Kidney tubule cell (primary cell): Measurements from ENCODE around the gene EML6.
"Not testable (repeated sequence)": the region's sequence is repeated elsewhere in the genome, so short reads cannot be mapped to it uniquely, and the experiment has no call there.

Experiments
- DNase-seq: peaks from one replicate; pipeline ENCODE4 v3.0.0-alpha.2; 2018; ENCODE audit warnings: low spot score

Gene EML6

DNA sequence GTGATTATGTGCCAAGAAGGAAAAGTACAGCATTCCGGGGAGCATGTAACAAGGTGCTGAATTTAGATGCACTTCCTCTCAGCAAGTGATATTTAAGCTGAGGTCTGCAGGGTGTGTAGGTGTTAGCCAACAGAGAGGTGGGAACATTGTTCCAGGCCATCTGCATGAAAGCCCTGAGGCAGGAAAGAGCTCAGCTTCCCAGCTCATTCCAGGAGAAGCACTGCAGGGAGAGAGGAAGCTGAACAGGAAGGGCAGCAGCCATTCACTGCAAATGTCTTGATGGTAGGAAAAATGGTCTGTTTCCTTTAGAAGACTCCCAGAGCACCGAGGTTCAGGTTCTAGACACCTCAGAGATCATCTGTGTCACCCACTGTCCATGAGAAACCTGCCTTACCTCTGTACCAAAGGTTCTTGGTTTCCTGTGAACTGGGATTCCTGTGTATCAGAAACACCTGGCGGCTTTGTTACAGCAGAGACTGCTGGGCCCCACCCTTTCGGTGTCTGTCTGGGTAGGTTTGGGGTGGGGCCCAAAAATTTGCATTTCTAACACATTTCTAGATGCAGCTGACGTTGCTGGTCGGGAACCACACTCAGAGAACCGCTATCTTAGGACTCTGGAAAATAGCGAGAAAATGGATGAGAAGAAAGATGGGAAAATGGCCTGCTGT is 242.8 kb downstream of the EML6 start:
- DNase-seq: no peak

DNA sequence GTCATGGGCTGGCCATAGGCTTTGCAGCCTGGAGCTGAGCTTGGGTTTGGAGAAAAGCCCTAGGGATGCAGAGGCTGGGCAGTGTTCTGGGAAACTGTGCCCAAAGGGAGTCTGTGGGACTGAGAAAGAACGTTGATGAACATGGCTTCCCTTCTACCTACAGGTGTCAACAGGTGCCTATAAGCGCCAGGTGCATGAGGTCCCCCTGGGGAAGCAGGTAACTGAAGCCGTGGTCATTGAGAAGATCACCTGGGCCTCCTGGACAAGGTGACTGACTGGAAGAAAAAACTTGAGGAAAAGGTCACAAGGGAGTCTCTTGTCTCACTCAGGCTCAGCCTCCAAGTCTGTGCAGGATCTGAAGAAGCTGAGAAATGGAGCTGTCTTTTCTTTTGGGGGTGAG is 243.4 kb downstream of the EML6 start:
- no peak for DNase-seq

DNA sequence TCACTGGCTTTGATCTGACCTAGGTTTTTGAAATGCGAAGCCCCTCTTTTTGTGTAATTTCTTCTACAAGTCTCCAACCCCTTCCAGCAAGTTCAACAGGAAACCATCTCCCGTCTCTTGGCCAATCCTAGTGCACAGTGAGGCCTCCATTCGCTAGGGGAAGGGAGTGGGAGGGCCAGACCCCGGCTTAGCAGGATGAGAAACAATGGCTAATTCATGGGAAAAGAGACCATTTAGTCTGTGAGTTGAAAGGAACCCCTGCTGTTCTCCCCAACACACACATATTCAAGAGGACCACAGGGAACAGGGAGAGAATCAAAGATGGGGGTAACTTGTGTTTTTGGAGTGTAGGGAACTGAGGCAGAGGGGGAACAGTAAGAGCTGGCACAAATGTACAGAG is 243.8 kb downstream of the EML6 start:
- DNase-seq: no peak

DNA sequence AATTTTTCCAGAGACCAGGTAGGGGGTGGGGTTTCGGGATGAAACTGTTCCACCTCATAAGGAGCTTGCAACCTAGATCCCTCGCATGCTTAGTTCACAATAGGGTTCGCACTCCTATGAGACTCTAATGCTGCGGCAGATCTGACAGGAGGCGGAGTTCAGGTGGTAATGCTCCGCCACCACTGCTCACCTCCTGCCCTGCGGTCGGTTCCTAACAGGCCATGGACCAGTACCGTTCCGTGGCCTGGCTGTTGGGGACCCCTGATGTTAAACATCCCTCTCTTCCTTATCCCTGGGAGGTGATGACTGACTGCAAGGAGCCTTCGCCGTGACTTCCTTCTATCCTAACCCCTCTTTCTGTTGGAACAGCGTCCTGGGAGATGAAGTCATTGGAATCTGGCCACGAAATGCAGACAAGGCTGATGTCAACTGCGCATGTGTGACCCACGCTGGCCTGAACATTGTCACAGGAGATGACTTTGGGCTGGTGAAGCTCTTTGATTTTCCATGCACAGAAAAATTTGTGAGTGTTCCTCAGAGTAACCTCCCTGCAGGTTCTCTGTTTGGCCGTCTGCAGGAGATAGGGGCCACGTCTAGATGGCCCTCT is 244.4 kb downstream of the EML6 start:
- DNase-seq: no peak

DNA sequence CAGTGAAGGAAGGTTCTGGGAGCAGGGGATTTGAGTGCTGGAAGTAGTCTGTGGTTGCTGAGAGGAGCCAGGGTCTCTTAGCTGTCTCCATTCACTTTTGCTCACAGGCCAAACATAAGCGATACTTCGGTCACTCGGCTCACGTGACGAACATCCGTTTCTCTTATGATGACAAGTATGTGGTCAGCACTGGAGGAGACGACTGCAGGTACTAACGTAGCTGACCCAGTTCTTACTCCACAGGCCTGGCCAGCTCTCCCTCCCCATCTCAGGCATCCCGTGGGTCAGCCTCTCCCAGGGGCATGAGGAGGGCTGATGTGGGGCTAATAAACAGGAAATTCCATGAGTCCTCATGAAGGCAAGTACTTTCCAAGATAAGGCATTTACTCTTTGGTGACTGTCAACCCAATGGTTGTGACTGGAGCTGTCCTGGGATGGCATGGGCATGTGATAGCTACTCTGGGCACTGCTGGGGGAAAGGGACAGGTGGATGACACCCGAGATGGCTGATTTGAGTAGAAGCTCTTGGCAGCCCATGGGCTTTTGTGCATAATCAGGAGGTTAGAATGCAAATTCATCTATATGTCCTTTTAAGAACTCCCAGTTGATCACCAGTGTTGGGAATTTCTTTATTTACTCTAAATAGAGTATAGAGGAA is 245.2 kb downstream of the EML6 start:
- no peak for DNase-seq

DNA sequence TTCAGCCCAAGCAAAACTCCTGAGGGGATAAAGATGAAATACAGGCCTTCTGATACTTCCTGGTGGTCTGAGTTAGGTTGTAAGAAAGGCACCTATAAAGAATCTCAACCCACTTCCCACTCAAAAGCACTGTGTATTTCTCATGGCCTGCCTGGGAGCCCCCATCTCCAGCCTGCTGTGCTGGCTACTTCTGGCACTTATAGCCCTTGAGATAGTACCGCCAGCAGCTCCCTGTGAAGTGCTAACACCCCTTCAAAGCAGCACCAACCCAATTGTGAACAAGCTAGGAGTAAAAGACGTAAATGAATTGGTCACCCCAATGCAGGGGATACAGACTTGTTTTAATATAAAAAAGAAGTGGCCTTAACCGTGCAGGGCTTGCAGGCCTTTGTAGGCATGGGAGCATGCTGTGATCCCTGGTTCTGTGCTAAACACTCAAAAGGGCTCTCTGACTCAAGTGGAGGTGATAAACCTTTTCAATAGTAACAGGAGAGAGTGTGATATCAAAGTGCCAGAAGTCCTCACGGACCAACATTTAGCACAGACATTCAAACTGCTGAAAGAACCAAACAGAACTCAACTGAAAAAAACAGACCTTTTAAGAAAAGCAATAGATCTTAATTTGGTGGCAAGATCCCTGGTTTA is 246.0 kb downstream of the EML6 start:
- DNase-seq: no peak

DNA sequence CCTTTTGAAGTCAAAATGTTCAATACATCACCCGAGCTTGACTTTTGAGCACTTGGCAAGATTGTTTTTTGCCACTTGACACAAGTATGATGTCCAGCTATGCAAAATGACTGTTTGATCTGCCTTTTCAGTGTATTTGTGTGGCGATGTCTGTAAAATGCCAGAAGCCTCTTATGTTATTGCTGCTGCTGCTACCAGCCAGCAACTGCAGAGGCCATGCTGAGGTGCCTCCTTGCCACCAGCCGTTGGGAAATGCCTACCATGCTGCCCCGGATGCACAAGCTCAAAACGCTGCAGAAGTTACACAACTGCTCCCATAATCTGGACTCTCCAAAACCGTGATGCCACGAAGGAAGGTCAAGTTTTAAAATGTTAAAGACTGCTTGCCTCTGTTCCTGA is 246.5 kb downstream of the EML6 start:
- DNase-seq: no peak

DNA sequence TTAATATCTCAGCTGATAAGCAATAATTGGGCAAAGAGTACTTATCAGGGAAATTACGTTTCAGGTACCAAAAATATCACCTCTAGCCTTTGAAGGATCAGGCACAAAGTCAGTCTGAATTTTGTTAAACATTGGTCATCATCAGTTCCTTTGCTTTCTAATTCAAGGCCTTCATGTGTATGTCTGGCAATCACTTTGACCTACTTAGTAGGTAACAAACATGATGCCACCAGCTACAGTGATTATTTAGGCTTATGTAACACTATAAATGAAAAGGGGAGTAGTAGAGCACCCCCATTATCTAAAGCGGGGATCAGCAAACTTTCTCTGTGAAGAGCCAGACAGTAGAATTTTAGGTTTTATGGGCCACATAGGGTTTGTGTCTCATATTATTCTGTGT is 251.7 kb downstream of the EML6 start:
- no peak for DNase-seq

DNA sequence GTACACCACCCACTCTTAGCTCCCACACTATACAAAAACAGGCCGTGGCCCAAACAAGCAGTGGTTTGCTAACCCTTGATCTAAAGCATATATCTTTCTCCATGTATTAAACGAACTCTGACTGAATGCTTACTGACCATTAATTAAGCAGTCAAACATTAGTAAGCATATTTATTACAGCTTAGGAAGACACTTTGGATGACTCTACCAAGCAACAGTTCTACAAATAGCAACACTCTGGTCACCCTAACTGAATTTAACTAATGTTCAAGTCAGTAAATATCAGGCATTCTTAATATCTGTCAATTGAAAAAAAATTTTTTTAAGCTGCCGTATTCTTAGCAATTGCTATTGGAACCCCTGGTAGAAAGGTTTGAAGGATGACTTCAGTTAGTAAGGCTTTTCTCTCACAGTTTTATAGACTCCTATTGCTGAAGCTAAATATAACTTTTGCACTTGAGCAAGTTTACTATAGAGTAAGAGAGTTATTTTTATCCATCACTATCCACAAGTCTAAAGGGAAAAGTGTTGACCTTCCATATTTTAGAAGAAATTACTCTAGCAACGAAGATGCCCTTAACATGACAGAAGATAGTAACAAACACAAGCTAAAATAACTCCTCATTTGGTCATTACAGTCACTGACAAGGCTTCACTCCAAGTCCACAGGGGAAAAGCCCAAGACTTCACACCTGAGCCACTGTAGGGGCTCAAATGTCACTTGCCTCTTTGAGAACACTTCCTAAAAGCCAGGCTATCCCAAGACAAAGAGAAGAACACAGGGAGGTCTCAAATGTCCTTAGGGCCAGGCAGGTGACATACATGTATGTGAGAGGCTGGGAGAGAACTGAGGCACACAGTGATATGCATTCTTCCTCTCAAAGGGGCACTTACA is 252.4 kb downstream of the EML6 start:
- DNase-seq: no peak

DNA sequence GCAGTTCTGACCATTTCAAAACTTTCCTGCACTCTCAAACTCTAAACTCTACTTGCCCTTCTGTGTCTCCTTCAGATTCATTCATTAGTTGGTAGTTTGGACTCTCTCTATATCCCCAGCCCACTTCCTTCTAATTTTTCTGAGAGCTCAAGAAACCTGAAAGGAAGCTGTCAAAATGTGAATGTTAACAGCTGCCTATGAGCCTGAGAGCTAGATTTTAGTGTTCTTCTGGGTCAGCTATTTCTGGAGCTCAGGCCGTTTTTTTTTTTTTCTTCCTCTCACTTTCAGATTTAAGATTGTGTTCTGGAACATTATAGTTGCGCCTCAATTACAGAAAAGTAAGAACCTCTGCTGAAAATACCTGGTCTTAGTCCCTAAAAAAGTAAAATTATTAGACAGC is 253.7 kb downstream of the EML6 start:
- no peak for DNase-seq

DNA sequence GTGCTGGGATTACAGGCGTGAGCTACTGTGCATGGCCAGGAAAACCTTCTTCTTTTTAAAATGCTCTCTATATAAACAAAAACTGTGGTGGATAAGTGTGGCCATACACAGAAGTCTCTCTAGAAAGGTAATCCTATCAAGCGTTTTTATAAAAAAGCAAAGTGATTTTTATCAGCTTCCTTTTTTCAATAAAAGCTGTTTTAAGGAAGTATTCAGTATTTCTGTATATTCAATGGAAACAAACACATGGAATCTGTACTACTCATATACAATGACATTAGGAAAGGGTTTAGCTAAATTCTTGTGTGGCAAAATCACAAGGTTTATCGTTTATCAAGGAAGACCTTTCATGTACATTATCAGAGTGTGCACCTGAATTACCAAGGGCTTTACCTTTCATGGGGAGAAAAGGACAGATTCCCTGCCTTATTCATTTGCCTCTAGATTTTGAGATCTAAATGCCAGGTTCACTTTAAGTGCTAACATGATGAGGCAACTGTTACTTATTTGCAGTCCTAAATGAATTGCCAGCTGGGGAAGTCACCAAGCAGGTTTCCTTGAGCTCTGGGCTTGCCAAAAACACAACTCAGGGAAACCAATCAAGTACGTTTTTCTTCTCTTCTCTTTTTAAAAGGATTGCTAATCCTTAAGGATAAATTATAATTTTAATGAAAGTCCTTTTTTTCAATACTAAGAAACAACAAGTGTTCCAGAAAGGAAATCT is 256.0 kb downstream of the EML6 start:
- DNase-seq: peak; percentile 51

DNA sequence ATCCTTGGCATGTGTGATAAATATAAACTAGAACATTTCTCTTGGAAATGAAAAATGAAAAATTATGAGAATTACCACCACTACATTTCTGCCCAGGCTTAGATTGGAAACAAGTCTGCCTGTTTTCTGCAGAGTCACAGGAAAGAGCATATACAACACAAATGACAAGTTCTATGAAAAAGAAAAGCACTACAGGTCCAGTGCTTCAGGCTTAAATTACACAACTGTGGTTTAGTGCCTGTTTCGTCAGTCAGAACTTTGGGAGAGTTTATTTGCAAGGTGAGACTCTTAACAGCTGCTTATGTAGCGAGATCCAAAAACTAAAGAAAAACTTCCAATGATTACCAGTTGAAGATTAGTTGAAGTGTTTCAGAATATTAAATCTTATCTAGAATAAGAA is 257.9 kb downstream of the EML6 start:
- DNase-seq: no peak

DNA sequence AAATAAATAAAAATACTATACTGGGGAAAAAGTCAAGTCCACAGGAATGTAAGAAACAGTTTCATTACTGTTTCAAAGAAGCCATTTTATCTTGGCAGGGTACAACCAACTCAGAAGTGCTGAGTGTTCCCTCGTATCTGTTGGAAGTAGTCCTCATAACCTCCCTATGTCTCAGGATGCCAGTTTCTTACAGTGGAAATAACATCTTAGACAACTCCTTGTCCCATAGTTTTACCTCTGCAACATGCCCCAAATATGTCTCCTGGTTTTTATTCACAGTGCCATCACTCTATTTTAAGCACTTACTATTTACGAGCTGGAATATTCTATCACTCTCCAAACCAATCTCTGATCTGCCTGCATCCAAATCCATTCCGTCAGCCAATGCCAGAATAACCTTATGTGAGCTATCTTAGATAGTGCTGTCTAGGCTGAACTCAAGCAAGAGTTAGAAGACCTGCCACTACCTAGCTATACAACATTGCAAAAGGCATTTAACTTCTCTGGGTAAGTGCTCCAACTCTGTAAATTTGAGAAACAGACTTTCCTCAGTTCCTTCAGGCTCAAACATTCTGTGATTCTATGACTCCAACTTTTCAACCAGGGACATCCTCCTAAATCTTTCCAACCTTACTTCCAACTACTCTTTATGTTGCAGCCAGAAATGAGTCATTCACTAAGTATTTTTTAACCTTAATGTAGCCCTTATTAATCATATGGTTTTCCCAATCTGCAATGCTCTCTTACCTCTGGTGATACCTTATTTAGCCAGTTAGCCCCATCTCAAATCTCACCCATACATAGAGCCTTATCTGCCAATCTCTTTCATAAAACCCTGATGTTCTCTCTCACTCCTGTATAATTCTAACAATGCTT is 260.1 kb downstream of the EML6 start:
- DNase-seq: peak; percentile 48

DNA sequence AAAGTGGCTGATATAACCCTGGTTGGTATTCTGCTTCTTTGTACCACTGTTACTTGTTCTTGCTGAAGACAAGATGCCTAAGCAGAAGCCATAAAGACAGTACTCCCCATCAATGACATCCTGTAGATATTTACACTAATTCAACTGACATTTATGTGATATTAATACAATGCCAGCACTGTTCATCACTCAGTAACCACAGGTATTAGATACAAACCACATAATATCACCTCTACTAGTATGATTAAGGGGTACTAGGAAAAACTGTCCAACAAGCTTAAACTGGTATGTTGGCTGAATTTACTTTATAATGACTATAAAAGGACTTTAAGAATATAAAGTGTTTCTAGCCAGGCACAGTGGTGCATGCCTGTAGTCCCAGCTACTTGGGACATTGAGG is 261.0 kb downstream of the EML6 start:
- DNase-seq: peak; percentile 32

DNA sequence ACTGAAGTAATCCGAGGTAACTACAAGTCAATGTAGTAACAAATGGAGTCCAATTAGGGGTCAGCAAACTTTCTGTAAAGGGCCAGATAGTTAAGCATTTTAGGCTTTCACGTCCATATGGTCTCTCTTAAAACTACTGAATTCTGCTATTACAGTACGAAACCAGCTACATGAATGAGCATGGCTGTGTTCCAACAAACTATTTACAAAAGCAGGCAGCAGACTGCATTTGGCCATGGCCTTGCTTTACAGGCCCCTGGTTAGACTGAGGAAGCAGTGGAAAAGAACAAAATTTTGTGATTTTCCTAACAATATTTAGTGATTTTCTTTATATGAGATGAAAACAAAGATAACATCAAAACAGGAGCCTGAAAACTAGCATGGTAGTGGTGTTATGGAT is 262.8 kb downstream of the EML6 start:
- no peak for DNase-seq

DNA sequence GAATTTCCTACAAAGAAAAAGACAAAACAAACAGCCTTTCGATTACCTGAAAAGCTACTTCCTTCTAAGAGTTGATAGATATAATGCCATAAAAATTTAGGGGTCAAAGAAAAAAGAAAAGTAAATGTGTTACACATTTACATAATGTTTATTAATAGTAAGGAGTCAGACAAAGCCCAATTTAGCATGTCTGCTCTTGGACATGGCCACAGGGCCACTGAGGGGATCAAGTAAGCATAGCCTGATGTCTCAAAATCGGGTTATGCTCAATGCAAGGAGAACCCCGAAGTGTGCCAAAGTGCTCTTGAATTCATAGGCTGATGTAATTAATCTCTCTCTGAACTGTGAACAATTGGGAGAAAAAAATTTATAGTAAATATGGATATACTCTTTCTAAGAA is 265.1 kb downstream of the EML6 start:
- DNase-seq: no peak

DNA sequence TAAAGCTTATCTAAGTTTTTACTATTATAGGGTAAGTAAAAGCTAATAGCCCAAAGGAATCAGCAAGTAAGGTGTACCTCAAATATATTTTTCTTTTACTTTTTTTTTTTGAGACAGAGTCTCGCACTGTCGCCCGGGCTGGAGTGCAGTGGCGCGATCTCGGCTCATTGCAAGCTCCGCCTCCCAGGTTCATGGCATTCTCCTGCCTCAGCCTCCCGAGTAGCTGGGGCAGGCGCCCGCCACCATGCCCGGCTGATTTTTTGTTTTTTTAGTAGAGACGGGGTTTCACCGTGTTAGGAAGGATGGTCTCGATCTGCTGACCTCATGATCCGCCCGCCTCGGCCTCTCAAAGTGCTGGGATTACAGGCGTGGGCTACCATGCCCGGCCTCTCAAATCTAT is 267.2 kb downstream of the EML6 start:
- DNase-seq: not testable (repeated sequence)

DNA sequence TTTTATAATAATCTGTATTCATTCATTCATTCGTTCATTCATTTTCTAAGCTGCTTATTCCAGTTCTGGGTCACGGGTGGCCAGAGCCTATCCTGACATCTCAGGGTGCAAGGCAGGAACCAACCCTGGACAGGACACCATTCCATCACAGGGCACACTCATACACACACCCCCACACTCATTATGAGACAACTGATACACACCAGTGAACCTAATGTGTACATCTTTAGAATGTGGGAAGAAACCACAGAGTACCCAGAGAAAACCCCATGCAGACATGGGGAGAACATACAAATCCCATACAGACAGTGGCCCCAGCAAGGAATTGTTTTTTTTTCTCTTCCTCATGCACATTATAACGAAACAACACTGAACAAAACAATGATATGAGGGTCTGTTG is 272.1 kb downstream of the EML6 start:
- DNase-seq: no peak

DNA sequence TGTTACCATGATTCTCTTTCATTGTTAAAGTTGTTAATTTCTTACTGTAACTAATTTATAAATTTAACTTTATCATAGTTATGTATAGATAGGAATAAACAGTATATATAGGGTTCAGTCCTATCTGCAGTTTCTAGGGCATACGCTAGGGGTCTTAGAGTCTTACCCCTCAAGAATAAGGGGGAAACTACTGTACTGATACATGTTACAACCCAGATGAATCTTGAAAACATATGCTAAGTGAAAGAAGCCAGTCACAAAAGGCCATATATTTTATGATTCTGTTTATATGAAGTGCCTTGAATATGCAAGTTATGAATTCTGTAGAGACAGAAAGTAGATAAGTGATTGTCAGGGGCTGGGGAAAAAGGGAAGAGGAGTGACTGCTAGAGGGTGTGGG is 274.4 kb downstream of the EML6 start:
- no peak for DNase-seq

DNA sequence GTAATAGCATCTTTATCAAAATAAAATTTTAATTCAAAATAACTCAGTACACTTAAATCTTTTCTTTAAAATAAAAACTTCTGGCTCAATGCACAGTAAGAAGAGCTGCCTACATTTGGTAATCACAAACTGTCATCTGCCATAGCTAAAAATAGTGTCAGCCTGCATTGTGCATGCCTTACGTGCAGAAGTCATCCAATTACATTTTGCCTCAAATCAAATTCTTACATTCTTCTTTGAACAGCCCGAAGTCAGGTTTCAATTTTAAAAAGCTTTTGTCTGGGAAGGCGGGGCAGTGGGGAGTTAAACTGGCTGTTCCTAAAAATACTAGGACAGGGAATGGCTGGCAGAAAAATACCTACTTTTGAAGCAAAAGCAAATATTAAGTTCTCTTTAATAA is 275.7 kb downstream of the EML6 start:
- no peak for DNase-seq

DNA sequence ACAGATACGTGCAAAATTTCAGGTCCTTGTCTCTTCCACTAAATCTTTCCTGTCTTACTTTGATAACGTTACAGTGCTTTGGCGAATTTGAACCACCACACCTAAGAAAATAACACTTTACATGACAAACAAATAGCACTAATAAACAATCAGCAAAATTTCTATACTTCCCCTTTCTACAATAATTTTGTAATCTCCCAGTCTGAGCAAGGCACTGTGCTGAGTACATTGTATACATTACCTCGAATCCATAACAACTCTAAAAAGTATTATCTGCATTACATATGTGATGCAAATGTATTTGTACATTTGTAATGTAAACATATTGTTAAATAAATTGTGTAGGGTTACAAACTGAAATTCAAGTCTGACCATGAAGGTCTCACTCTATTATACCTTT is 276.9 kb downstream of the EML6 start:
- DNase-seq: no peak
